Gastrocnemius medialis (tissue), 4 donors: Measurements from ENCODE around the gene RSPH9.

Source experiments
- POLR2A ChIP-seq, 2 donors: fragments of 450-650 bp; IDR thresholded peaks; one replicate each; pipeline ENCODE4 v1.6.1; 2017; ENCODE audit warnings: antibody characterized with exemption in 2 of 2, mild to moderate bottlenecking in 2 of 2, moderate library complexity in 2 of 2
- TF ChIP-seq, protein P1 (sequence below), 5 experiments: fragments of 450-650 bp in 3 of 5; fragments of 200-600 bp in 2 of 5; sonication (generic) in 2 of 5; IDR thresholded peaks in 4 of 5; conservative IDR thresholded peaks in 1 of 5; 1 replicate in 4 of 5; 2 replicates in 1 of 5; pipeline ENCODE4 v1.5.1; 2016 to 2019; ENCODE audit warnings: antibody characterized with exemption in 5 of 5, mild to moderate bottlenecking in 3 of 5, moderate library complexity in 3 of 5

- TF ChIP-seq, protein P1, sequence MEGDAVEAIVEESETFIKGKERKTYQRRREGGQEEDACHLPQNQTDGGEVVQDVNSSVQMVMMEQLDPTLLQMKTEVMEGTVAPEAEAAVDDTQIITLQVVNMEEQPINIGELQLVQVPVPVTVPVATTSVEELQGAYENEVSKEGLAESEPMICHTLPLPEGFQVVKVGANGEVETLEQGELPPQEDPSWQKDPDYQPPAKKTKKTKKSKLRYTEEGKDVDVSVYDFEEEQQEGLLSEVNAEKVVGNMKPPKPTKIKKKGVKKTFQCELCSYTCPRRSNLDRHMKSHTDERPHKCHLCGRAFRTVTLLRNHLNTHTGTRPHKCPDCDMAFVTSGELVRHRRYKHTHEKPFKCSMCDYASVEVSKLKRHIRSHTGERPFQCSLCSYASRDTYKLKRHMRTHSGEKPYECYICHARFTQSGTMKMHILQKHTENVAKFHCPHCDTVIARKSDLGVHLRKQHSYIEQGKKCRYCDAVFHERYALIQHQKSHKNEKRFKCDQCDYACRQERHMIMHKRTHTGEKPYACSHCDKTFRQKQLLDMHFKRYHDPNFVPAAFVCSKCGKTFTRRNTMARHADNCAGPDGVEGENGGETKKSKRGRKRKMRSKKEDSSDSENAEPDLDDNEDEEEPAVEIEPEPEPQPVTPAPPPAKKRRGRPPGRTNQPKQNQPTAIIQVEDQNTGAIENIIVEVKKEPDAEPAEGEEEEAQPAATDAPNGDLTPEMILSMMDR (IDR thresholded peaks at IDR 0.05 in 4 of 5, conservative IDR thresholded peaks at IDR 0.05 in 1 of 5) = no peak
- peak in 1 of 2 donors; percentile 7 for TF ChIP-seq POLR2A (IDR thresholded peaks at IDR 0.05)
These were observed 24.4 kb downstream of the RSPH9 start for GRCh38 chr6:43669050-43669921.
